HUES48 (cell line): ENCODE data around the gene PICK1.
A peak's percentile ranks its signal among the peaks of the same experiment; 100 is the strongest.

Experiments
- H3K27ac ChIP-seq: one replicate; pipeline ENCODE4 v1.7.0; 2013; ENCODE audit warnings: low read depth, low read length, inconsistent platforms
- H3K27me3 ChIP-seq: 2 replicates; pipeline ENCODE4 v1.6.1; 2013; ENCODE audit warnings: mild to moderate bottlenecking, low read length; ENCODE audit not compliant: control insufficient read depth, insufficient read depth
- H3K36me3 ChIP-seq: 2 replicates; pipeline ENCODE4 v1.6.1; 2013; ENCODE audit warnings: low read length; ENCODE audit not compliant: control insufficient read depth, insufficient read depth
- H3K4me1 ChIP-seq: 2 replicates; pipeline ENCODE4 v1.6.1; 2013; ENCODE audit warnings: mild to moderate bottlenecking, low read length; ENCODE audit not compliant: control insufficient read depth, insufficient read depth
- H3K4me3 ChIP-seq: 2 replicates; pipeline ENCODE4 v1.5.1; 2013; ENCODE audit warnings: mild to moderate bottlenecking, low read depth, low read length
- H3K9ac ChIP-seq: 2 replicates; pipeline ENCODE4 v1.6.1; 2013; ENCODE audit warnings: mild to moderate bottlenecking, low read depth, low read length, moderate library complexity
- H3K9me3 ChIP-seq: 2 replicates; pipeline ENCODE4 v1.6.1; 2013; ENCODE audit warnings: low read length; ENCODE audit not compliant: control insufficient read depth, insufficient read depth

Gene PICK1

DNA sequence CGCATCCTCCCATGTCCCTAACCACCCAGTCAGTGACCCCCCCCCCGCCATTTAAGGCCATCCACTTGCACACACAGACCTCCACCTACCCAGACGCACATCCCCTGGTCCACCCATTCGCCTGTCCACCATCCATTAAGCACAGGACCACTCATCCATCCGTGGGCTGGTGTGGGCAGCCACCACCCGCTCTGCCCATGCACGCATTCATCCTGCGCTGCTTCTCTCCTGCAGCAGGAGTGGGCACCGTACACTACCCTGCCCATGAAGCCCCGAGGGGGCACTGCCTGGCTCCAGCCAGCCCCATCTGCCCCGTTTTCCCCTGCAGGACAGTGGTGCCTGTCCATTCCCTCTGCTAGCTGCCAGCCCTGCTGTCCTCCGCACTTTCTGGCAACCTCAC lies 30.7 kb downstream of the PICK1 start:
- H3K36me3 ChIP-seq: peaks cover 4% of the 10 kb centered on the region; the same call in 1 of the 2 replicates
- H3K4me1 ChIP-seq: peaks cover 17% of the 10 kb centered on the region; the same call in 1 of the 2 replicates
- H3K9me3 ChIP-seq: no peaks in the 10 kb centered on the region
- no peak overlapping the region for H3K27ac ChIP-seq
- H3K4me3 ChIP-seq: no peak overlapping the region
- H3K27me3 ChIP-seq: peaks cover 5% of the 10 kb centered on the region
- no peak overlapping the region for H3K9ac ChIP-seq

- Histone ChIP-seq H3K27me3 (no peaks in the 10 kb centered on the region; the same call in 1 of the 2 replicates), H3K36me3 (peaks cover 4% of the 10 kb centered on the region; the same call in 1 of the 2 replicates), H3K9ac (no peak overlapping the region), H3K27ac (no peak overlapping the region), H3K4me3 (peak overlapping the region; percentile 32; the same call in 1 of the 2 replicates), H3K4me1 (peaks cover 12% of the 10 kb centered on the region; the same call in 1 of the 2 replicates), H3K9me3 (no peaks in the 10 kb centered on the region)
These were observed 31.6 kb downstream of the PICK1 start for GRCh38 chr22:38088629-38089473.

DNA sequence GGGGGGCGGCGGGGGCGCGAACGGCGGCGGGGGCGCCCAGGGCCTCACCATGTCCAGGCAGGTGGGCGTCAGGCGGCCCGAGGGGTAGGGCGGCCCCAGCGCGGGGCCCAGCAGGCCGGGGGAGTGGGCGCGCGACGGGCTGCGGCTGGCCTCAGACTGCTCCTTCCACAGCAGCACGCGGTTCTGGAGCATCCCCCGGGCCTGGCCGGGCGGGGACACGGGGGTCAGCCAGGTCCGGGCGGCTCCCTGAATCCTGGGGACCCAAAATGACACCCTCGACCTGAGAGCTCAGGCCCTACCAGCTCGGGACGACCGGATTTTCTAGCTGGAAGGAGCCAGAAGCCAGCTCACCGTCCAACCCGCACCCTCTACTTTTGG lies 32.3 kb downstream of the PICK1 start:
- H3K27ac ChIP-seq: no peak overlapping the region
- H3K9ac ChIP-seq: no peak overlapping the region
- H3K4me3 ChIP-seq: peak overlapping the region; percentile 32; the same call in 1 of the 2 replicates
- H3K4me1 ChIP-seq: 0 out of 2 replicates have a peak, but pooled peaks cover 10% of the 10 kb centered on the region
- peaks cover 4% of the 10 kb centered on the region; the same call in 1 of the 2 replicates for H3K36me3 ChIP-seq
- H3K9me3 ChIP-seq: no peaks in the 10 kb centered on the region
- no peaks in the 10 kb centered on the region; the same call in 1 of the 2 replicates for H3K27me3 ChIP-seq

GRCh38 chr22:38097058-38097457 lies 39.9 kb downstream of the PICK1 start:
- H3K9ac ChIP-seq: no peak overlapping the region
- 0 out of 2 replicates have a peak, but pooled peaks cover 5% of the 10 kb centered on the region for H3K4me1 ChIP-seq
- peak overlapping the region; percentile 55 for H3K4me3 ChIP-seq
- no peak overlapping the region for H3K27ac ChIP-seq
- no peaks in the 10 kb centered on the region for H3K36me3 ChIP-seq
- no peaks in the 10 kb centered on the region for H3K9me3 ChIP-seq
- no peaks in the 10 kb centered on the region for H3K27me3 ChIP-seq

GRCh38 chr22:38097557-38098409 lies 40.6 kb downstream of the PICK1 start:
- H3K4me1 ChIP-seq: 0 out of 2 replicates have a peak, but pooled peaks cover 5% of the 10 kb centered on the region
- H3K9me3 ChIP-seq: no peaks in the 10 kb centered on the region
- no peak overlapping the region for H3K9ac ChIP-seq
- no peaks in the 10 kb centered on the region for H3K27me3 ChIP-seq
- no peaks in the 10 kb centered on the region for H3K36me3 ChIP-seq
- H3K4me3 ChIP-seq: peak overlapping the region; percentile 55
- H3K27ac ChIP-seq: no peak overlapping the region

DNA sequence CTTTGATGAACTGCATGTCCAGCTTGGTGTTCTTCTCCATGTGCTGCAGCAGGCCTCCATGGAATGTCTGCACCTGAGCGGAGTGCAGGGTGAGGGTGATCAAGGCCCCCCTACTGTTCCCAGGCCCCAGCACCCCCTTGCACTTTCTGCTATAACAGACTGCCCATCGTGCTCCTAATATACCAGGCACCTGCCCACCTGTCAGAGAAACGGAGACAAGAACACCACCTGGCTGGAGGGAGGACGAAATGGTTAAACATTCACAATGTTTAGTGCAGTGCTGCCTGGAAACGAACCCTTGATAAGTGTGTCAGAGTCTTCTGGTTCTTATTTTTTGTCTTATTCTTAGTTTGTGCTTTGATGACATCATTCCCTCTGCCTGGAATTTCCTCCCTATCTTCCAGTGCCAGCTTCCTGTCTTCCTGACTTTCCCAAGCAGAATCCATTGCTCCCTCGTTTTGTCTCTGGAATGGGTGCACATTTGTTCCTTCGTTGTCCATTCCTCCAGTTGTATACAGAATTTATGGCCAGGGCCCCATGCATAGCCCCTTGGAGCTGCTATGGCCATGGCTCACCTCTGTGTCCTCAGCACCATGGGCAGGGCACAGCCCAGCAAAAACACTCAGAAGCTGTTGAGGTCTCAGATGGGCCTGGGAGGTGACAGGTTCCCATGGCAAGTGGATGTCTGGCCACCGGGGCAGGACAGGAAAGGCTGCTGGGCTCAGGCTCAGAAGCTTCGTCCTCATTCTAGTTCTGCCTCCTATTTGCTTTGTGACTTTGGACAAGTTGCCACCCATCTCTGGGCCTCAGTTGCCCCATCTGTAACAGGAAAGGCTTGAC lies 41.4 kb downstream of the PICK1 start:
- 0 out of 2 replicates have a peak, but pooled peaks cover 5% of the 10 kb centered on the region for H3K4me1 ChIP-seq
- no peaks in the 10 kb centered on the region for H3K9me3 ChIP-seq
- no peak overlapping the region for H3K4me3 ChIP-seq
- H3K27me3 ChIP-seq: no peaks in the 10 kb centered on the region
- H3K36me3 ChIP-seq: no peaks in the 10 kb centered on the region
- no peak overlapping the region for H3K27ac ChIP-seq
- no peak overlapping the region for H3K9ac ChIP-seq

DNA sequence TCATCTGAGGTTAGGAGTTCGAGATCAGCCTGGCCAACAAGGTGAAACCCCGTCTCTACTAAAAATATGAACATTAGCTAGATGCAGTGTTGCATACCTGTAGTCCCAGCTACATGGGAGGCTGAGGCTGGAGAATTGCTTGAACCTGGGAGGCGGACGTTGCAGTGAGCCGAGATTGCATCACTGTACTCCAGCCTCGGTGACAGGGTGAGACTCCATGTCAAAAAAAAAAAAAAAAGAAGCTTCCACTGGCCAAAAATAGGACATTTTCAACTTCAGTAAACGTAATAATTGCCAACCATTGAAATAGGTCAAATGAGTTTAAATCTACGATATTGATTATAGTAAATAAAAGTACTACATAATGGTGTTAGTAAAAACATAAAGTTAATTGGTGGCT lies 46.4 kb downstream of the PICK1 start:
- H3K4me3 ChIP-seq: no peak overlapping the region
- H3K27ac ChIP-seq: no peak overlapping the region
- H3K36me3 ChIP-seq: no peaks in the 10 kb centered on the region
- H3K9ac ChIP-seq: no peak overlapping the region
- no peaks in the 10 kb centered on the region for H3K4me1 ChIP-seq
- no peaks in the 10 kb centered on the region for H3K27me3 ChIP-seq
- no peaks in the 10 kb centered on the region for H3K9me3 ChIP-seq

GRCh38 chr22:38104084-38104483 lies 46.9 kb downstream of the PICK1 start:
- Histone ChIP-seq H3K4me3 (no peak overlapping the region), H3K36me3 (no peaks in the 10 kb centered on the region), H3K4me1 (no peaks in the 10 kb centered on the region), H3K9ac (no peak overlapping the region), H3K27me3 (no peaks in the 10 kb centered on the region; the same call in 1 of the 2 replicates), H3K27ac (no peak overlapping the region), H3K9me3 (no peaks in the 10 kb centered on the region)

DNA sequence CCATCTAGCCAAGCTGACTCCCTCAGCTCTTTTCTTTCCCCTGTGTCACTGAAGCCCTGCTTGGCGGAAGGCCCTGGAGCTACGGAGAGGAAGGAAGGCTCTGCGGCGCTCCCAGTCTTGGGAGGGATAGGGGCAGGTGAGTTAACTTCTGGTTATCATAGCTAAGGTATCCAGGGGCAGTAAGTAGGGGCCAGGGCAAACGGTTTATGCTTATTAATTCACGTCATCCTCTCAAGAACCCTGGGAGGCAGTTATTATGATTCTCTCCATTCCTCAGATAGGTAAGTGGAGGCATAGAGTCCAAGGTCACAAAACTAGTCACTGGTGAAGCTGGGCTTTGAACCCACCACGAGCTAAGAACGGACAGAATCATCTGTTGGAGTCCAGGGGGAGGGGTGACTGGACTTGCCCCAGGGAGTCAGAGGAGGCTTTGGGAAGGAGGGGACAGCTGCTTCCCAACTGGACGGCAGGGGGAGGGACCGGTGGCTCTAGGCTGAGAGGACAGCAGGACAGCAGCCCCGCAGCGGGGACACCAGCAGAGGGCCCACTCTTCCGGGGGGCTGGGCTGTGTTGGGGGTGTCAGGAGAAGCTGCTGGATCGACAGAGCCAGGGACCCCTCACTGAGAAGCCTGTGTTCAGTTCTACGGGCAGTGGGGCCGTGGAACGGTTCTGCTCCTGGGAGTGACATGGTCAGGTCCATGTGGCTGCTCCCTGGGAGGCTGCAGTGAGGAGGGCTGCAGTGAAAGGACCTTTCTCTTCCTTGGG lies 49.8 kb downstream of the PICK1 start:
- Histone ChIP-seq H3K36me3 (no peaks in the 10 kb centered on the region), H3K27ac (no peak overlapping the region), H3K9me3 (no peaks in the 10 kb centered on the region), H3K9ac (no peak overlapping the region), H3K4me3 (no peak overlapping the region), H3K4me1 (no peaks in the 10 kb centered on the region), H3K27me3 (peaks cover 3% of the 10 kb centered on the region; the same call in 1 of the 2 replicates)
